WTC11 (cell line): ENCODE measurements around the gene ADISSP.

Experiments
- CBFB ChIP-seq: sonication (generic); formaldehyde crosslinking; IDR thresholded peaks from 2 replicates; pipeline ENCODE4 v1.8.1; 2022; ENCODE audit warnings: mild to moderate bottlenecking, low read depth, missing genetic modification reagents
- TCF7 ChIP-seq: sonication (generic); formaldehyde crosslinking; IDR thresholded peaks from 2 replicates; pipeline ENCODE4 v1.8.0; 2022; ENCODE audit warnings: mild to moderate bottlenecking, low read depth, missing genetic modification reagents, moderate library complexity
- ZNF232 ChIP-seq: sonication (generic); formaldehyde crosslinking; IDR thresholded peaks from 2 replicates; pipeline ENCODE4 v1.8.0; 2022; ENCODE audit warnings: mild to moderate bottlenecking, missing genetic modification reagents
- ZNF423 ChIP-seq: fragments of 250-450 bp; sonication (Bioruptor Pico); IDR thresholded peaks from 2 replicates; pipeline ENCODE4 v2.1.2; 2022; ENCODE audit warnings: mild to moderate bottlenecking, moderate library complexity
- TF ChIP-seq, protein P1 (sequence below): fragments of 200-600 bp; IDR thresholded peaks from 2 replicates; pipeline ENCODE4 v1.8.0; 2022; ENCODE audit warnings: antibody characterized with exemption
- TF ChIP-seq, protein P2 (sequence below): sonication (generic); formaldehyde crosslinking; IDR thresholded peaks from 2 replicates; pipeline ENCODE4 v1.8.1; 2023; ENCODE audit warnings: mild to moderate bottlenecking, moderate library complexity, missing genetic modification reagents
- TF ChIP-seq, protein P3 (sequence below): sonication (generic); formaldehyde crosslinking; IDR thresholded peaks from 2 replicates; pipeline ENCODE4 v1.8.1; 2023; ENCODE audit warnings: mild to moderate bottlenecking, missing genetic modification reagents

DNA sequence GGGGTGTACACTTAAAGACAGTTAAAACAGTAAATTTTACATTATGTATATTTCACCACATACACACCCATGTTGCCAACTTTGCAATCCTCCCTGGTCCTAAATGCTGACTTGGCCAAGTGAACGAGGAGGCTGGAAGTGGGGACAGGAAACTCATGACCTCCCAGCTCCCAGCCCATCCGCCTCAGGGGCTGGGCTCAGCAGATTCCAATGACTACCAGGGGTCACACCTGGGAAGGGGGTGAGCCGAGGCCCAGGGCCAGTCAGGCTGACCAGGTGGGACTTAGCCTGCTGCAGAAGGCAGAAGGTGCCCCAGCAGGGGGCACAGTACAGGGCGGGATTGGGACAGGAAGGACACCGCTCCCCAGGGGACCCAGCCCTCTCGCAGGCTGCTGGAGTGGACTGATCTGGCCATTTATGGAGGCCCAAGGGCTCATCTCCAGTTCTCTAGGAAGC lies 57.5 kb downstream of the ADISSP start:
- no peak for TF ChIP-seq ZNF232
- TF ChIP-seq, protein P1, sequence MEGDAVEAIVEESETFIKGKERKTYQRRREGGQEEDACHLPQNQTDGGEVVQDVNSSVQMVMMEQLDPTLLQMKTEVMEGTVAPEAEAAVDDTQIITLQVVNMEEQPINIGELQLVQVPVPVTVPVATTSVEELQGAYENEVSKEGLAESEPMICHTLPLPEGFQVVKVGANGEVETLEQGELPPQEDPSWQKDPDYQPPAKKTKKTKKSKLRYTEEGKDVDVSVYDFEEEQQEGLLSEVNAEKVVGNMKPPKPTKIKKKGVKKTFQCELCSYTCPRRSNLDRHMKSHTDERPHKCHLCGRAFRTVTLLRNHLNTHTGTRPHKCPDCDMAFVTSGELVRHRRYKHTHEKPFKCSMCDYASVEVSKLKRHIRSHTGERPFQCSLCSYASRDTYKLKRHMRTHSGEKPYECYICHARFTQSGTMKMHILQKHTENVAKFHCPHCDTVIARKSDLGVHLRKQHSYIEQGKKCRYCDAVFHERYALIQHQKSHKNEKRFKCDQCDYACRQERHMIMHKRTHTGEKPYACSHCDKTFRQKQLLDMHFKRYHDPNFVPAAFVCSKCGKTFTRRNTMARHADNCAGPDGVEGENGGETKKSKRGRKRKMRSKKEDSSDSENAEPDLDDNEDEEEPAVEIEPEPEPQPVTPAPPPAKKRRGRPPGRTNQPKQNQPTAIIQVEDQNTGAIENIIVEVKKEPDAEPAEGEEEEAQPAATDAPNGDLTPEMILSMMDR, result no peak
- TF ChIP-seq, protein P2, sequence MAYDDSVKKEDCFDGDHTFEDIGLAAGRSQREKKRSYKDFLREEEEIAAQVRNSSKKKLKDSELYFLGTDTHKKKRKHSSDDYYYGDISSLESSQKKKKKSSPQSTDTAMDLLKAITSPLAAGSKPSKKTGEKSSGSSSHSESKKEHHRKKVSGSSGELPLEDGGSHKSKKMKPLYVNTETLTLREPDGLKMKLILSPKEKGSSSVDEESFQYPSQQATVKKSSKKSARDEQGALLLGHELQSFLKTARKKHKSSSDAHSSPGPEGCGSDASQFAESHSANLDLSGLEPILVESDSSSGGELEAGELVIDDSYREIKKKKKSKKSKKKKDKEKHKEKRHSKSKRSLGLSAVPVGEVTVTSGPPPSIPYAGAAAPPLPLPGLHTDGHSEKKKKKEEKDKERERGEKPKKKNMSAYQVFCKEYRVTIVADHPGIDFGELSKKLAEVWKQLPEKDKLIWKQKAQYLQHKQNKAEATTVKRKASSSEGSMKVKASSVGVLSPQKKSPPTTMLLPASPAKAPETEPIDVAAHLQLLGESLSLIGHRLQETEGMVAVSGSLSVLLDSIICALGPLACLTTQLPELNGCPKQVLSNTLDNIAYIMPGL (CRISPR knock-in tag), result no peak
- TF ChIP-seq, protein P3, sequence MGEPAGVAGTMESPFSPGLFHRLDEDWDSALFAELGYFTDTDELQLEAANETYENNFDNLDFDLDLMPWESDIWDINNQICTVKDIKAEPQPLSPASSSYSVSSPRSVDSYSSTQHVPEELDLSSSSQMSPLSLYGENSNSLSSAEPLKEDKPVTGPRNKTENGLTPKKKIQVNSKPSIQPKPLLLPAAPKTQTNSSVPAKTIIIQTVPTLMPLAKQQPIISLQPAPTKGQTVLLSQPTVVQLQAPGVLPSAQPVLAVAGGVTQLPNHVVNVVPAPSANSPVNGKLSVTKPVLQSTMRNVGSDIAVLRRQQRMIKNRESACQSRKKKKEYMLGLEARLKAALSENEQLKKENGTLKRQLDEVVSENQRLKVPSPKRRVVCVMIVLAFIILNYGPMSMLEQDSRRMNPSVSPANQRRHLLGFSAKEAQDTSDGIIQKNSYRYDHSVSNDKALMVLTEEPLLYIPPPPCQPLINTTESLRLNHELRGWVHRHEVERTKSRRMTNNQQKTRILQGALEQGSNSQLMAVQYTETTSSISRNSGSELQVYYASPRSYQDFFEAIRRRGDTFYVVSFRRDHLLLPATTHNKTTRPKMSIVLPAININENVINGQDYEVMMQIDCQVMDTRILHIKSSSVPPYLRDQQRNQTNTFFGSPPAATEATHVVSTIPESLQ (CRISPR knock-in tag), result no peak
- TF ChIP-seq CBFB (CRISPR knock-in tag), result no peak
- TF ChIP-seq ZNF423, result no peak
- no peak for TF ChIP-seq TCF7 (CRISPR knock-in tag)
